Measurements from ENCODE around the gene DERL2.
A peak's percentile ranks its signal among the peaks of the same experiment; 100 is the strongest.

The DERL2 gene

DNA sequence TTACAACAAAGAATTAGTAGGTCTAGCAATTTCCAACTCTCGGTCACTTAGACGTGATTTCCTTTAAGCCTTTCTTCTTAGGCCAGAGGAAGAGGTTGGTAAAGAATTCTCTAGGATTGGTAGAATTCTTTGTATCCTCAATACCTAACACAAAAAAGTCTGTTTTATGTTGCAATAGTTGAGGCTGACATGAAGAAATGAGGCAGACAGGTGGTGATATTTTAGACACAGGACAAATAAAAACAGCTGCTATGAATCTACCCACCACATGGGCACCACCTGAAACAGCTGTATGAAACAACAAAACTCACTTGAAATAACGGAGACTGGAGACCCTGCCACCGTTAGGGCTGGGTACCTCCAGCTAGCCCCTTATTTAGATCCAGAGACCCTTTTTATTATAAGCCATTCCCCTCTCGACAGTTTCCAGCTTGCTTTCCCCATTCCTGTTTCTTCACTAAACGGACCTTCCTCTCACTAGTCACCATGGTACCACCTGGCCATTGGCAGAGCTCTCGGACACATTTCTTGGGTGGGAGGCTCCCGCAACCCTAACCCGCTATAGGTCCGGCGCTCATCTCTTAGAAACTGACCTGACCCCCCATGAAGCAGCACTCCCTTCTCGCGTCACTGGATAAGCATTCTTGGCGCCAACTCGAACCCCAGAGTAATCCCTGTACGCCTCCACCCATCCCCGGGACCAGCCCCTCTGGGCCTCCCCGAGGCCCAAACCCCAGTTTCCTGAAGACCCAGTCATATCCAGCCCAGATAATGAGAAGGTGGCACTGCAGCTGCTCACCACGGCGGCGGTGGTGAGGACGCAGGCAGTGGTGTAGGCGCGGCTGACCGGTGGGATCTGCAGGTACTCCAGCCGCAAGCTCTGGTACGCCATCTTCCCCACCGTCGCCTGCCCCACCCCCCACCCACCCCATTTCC is at the start of gene DERL2:
DERL2 (minus strand) TSS at position 909 of the 936 bp plus-strand sequence; CDS start at position 892, 17 bp downstream.
- no peak for DNase-seq

DNA sequence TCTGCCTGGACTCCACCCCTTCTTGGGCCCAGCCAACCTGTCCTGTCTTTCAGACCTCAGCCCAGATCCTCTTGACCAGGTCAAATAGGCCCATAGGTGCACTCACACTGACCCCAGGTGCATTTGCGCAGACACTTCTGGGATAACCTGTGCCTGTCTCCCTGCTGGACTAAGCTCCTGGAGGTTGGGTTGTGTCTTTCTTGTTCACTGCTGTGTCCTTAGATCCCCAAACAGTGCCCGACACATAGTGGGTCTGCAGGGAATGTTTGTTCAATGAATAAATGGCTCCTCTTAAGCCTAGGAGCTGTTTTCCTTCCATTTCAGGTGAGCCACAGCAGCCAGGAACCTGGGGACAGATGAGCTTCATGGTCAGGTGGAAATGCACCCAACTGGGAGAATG is 49.5 kb upstream of the DERL2 start:
- no peak for DNase-seq

DNA sequence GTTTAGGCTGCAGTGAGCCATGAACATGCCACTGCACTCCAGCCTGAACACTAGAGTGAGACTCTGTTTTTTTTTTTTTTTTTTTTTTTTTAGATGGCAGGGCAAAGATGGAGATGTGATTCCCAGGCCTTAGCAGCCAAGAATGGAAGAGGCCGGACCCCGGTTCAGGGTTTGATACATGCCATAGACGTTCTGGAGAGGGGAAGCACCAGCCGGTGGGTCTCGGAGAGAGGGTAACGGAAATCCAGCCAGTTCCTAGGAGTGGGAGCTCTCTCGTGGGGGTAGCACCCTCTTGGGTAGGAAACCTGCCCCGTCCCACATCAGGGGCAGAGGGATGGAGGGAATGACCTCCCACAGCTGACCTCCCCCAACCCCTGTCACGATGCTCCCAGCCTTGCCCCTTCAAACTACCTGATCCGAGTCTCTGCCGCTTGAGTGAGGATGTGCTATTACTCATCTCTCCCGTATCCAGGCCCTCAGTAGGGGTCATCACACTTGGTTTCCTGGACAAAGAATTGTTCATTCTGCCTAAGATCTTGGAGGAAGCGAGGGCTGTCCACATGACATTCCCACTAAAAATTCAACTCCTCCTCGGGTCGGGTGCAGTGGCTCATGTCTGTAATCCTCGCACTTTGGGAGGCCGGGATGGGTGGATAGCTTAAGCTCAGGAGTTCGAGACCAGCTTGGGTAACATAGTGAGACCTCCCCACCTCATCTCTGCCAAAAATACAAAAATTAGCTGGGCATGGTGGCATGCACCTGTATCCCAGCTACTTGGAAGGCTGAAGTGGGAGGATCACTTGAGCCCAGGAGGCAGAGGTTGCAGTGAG is 47.7 kb upstream of the DERL2 start:
- DNase-seq: no peak

DNA sequence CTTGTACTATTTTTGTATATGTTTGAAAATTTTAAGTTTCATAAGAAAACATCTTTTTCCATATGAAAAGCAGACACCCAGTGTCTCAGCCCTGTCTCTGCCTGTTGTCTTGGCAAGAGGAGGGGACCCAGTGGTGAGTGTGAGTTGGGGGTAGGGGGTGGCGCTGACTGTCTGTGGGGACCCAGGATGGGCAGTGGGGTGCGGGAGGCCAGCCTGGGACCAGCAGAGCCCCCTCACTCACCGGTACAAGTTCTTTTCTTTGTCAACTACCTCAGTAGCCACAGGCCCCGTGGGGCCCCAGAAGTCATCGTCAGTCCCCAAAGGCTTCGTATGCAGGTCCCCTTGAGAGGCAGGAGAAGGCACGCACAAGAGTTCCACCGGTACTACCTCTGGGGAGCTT is 46.6 kb upstream of the DERL2 start:
- no peak for DNase-seq

DNA sequence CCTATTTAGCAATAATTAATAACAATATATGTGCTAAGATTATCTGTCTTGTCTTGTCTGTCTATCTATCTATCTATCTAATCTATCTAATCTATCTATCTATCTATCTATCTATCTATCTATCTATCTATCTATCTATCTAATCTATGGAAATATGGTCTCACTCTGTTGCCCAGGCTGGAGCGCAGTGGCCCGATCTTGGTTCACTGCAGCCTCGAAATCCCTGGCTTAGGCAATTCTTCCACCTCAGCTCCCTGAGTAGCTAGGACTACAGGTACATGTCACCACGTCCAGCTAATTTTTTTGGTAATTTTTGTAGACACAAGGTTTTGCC is 45.1 kb upstream of the DERL2 start:
- DNase-seq: no peak

DNA sequence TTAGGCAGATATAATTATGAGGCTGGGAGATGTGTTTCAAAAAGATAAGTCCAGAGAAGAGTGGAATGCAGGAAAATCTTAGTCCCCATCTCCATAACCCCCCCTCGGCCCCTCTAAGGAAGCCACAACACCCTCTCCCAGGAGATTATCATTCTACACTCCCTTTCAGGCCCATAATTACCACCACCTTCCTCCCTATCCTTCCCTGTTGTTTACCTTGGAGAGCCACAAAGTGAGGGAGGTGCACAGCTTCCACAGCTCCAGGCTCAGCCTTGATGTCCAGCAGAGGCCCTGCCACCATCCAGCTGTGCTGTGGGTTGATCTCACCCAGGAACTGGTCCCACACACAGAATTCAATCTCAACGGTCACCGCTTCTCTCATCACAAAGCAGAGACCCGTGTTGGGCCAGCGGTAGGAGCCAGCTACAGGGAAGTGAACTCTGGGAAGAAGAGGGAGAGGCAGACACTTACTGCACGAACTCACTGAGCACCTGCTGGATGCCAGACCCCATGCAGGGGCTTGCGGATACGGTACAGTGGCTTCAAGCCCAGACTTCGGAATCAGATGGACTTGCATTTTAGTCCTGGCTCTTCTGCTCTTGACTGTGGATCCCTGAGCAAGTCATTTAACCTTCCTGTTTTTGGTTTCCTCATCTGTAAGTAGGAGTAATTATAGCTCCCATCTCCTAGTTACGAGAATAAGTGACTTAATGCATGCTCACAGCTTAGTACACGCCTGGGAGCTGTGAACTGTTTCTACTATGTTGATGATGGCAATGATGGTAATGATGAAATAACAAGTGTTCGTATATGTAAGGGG is 44.5 kb upstream of the DERL2 start:
- DNase-seq: no peak

DNA sequence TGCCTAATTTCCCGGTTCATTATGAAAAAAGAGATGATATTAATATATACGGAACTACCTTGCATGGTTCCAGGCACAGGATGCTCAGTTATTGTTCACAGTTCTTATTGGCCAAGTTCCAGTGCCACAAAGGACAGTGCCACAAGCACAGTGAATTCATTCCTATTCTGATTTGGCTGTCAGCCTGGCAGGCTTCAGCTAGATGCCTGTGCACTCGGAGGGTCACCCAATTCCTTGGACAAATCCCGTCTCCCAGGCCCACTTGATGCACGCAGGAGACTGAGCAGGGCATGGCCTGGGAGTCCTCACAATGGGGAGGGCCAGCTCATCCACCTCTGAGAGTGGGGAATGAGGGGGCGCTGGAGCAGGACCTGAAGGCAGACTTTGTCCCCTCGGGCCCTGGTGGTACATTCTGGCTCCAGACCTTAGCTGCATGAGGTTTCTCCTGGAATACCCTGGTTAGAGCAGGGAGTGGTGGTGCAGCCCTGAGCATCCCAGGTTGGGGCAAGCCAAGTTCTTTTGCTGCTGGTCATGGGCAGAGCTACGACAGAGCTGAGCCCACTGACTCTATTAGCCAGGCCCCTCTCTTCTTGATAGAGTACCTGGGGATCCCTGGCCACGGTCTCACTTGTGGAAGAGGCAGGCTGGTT is 41.7 kb upstream of the DERL2 start:
- no peak for DNase-seq

DNA sequence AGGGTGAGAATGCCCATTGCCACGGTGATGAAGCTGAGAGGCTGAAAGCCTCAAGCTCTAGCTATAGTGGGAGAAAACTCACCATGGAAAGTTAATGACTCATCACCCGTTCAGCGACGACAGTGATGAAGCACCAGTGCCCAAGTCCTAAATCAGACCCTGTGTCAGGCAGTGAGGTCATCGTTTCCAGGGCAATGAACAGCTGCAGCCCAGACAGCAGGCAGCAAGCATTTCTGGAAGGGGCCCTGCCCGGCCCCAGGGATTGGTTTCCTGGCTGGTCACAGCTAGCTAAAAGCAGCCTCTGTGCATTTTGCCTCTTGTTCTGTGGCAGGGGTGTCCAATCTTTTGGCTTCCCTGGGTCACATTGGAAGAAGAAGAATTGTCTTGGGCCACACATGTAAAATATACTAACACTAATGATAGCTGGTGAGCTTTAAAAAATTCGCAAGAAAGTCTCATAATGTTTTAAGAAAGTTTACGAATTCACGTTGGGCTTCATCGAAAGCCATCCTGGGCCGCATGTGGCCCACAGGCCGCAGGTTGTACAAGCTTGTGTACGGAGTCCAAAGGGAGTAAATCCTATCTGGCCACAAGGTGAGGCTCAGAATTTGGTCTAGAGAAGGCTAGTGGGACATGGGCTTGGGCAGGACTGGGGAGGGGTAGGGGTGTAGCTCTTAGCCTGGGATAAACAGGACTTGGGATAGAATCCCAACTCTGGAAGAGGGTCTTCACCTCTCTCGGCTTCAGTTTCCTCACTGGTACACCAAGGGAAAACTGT is 41.0 kb upstream of the DERL2 start:
- DNase-seq: peak; percentile 6

DNA sequence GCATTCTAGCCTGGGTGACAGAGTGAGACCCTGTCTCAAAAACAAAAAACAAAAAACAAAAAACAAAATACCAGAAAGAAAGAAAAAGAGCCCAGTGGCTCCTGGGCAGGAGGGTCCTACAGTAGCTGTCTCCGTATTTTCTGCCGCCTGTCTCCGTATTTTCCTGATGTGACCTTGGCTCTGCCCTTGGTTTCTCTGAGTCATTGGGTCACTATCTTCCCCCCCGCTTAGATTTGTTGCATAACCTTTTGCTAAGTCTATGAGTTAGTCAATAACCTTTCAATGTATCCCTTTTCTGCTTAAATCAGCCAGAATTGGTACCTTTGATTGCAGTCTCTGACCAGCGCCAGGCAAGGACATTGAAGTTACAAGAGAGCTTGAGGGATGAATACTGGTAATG is 37.3 kb upstream of the DERL2 start:
- no peak for DNase-seq

DNA sequence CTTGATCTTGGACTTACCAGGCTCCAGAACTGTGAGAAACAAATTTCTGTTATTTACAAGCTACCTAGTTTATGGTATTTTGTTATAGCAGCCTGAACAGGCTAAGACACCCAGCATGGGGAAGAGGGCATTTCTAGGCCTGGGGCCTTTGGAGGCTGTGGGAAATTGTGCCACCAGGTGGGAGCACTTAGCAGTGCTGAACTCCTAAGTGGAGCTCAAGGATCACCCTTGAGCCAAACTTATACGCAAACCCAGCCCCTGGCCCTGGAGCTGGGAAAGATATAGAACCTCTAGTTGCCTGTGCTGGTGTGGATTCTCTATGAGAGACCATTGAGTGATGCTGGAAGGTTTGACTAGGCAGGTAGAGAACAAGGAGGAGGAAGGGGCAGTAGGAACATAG is 36.5 kb upstream of the DERL2 start:
- no peak for DNase-seq

DNA sequence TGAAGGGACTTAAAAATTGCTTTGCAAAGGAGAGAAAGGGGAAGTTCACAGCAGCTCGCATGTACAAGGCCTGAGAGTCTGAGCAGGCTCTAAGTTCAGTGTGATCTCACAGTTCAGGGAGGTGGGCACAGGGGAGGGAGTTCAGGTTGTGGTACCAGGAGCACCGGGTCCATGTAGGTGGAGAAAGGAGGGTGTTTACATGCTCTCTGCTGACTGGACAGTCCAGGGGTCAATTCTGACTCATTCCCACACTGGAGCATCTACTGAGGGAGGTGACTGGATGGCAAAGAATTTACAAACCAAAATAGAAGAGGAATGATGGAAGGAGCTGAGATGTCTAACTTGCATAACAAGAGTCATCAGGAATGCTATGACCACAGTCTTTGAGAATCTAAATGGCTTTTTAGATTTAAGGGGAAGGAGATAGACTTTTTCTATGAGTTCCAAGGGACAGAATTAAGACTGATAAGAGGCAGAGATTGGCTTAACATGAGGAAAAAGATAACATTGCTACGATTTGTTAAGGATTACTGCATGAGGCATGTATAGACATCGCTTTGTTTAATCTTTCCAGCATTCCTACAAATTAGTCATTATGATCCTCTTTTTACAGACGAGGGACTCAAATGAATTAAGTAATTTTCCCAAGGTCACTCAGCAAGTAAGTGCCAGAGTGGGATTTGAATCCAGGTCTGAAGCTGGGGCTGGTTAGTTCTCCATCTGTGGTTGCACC is 30.2 kb upstream of the DERL2 start:
- DNase-seq: no peak

DNA sequence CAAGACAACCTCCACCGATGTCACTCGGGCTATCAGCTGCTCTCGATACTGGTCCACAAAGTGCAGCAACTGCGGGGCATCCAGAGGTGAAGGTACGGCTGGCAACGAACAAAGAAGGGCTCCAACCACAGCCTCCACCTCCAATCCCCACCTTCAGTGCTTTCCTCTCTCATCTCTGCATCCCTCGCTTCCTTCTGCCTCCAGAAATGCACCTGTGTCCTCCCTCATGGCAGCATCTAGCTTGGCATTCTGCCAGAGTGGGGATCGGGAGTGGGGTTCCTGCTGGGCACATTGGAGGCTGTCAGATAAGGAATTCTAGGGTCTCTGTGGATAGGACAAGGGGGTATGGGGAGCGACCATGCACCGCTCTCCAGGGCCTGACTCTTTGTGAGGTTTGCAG is 29.0 kb upstream of the DERL2 start:
- DNase-seq: no peak

DNA sequence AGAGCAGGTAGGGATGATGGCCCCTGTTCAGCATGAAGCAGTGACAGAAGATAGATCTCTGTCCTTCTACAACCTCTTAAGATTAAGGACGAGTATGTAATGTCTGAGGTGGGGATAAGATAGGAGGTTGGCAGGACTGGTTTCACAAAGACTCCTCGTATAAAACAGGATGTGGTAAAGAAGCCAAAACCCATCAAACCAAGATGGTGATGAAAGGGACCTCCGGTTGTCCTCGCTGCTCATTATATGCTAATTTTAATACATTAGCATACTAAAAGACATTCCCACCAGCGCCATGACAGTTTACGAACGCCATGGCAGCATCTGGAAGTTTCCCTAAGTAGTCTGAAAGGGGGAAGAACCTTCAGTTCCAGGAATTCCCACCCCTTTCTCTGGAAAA is 27.6 kb upstream of the DERL2 start:
- DNase-seq: peak; percentile 30

DNA sequence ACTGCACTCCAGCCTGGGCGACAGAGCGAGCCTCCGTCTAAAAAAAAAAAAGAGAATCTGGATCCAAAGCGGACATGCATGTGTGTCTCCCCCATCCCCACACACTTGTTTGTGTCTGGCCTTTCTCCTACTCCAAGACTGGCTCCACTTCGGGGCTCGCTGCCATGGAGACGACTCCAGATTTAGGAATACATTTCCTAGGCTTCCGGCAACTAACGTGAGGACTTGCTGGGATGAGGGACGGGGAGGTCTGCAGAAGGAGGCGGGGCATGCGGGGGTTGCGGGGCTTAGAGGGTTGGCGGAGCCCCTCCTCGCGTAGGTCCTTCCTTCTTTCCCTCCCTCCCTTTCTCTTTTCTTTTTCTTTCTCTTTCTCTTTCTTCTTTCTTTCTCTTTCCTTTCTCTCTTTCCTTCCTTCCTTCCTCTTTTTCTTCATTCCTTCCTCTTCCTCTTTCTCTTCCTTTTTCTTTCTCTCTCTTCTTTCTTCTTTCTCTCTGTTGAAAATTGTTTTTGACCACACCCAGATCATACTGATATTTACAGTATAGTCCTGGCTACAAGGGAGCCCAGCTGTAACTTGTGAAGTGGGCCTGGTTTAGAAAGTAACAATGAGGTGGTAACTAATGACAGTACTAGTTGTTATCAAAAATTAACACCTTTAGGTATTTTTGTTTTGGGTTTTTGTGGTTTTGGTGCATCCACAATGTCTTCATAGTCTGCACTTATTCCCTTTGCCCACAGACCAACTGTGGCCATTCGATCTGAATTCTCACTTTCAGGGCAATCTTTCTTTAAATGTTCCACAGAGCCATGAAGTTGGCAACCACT is 25.6 kb upstream of the DERL2 start:
- no peak for DNase-seq

DNA sequence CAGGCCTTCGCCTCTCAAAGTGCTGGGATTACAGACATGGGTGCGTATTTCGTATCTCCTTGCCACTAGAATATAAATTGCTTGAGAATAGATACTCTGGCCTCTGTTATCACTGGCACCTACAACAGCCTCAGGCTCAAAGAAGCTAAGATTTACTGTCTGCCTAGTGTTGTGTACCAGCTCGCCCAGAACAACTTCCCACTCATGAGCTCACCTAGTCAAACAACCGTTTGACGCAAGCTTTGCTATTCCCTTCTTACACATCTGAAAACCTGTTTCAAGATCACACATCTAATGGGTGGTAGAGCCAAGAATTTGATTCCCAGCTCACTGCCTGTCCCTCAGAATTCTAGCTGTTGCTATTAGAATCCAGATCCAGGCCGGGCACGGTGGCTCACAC is 24.8 kb upstream of the DERL2 start:
- DNase-seq: no peak

DNA sequence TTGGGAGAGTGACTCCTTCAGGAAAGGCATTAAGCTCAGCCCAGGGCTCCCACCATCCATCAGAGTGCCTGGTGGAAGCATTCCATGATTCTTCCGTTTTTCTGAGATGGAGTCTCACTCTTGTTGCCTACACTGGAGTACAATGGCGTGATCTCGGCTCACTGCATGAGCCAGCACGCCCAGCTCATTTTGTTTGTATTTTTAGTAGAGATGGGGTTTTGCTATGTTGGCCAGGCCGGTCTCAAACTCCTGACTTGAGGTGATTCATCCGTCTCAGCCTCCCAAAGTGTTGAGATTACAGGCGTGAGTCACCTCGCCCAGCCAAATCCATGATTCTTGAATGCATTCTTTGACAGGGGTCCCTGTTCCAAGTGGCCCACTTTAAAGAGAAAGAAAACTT is 23.5 kb upstream of the DERL2 start:
- no peak for DNase-seq

DNA sequence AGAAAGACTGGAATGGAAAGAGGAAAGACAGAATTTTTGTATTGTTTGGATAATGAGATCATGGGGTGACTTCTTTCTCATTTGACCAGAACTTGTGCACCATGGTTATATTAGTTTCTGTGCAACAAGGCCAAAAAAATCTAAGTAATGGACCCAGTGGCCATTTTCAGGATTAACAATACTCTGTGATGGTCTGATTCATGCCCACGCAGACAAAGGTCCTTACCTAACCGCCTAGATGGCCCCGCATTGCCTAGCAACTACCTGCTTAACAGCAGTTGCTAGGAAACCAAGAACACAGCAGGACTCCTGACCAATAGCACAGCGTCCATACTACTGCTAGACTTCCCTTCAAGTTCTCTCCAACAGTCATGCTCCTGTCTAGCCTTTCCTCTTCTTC is 22.8 kb upstream of the DERL2 start:
- no peak for DNase-seq

DNA sequence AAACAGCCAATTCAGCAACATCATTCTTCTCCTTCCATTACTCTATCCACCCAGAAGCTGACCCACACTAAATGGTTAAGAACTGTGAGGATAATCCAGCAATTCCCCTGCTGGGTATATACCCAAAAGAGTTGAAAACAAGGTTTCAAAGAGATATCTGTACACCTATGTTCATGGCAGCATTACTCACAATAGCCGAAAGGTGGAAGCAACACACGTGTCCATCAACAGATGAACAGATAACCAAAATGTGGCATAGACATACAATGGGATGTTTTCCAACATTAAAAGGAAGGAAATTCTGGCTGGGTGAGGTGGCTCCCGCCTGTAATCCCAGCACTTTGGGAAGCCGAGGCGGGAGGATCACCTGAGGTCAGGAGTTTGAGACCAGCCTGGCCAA is 20.3 kb upstream of the DERL2 start:
- DNase-seq: no peak

DNA sequence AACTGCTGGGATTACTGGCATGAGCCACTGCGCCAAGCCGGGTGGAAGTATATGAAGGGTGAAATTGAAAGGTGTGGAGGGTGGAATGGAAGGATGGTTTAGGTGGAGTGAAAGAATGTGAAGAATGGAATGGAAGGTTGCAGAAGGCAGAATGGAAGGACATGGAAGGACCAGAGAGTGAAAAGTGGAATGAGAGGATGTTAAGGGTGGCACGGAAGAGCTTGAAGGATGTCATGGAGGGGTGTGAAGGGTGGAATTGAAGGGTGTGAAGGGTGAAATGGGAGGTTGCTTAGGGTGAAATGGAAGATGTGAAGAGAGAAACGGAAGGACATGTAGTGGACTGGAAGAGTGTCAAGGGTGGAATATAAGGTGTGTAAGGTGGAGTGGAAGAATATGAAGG is 16.6 kb upstream of the DERL2 start:
- no peak for DNase-seq

DNA sequence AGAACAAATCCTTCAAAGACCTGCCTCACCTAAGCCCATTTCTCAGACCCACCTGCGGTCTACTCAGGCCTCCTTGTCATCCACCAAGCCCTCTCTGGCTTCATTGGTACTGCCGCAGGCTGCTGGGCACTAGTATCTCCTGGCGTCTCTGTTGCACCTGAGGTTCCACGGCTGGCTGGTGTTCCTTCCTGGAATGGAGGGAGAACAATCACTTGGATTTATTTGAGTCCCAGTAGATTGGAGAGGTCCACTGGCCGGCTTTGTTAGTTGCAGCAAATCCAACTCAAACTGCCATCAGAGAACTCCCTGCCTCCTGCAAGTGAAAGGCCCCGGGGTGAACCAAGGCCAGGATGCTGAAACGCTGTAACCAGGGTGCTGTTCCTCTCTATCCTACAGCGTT is 15.7 kb upstream of the DERL2 start:
- no peak for DNase-seq
